SK-N-SH (cell line): Measurements from ENCODE around the gene SGCE.

Experiments
- CTCF ChIP-seq: fragments of 200-600 bp; sonication (generic); IDR thresholded peaks from 2 replicates; pipeline ENCODE4 v1.6.1; 2017; ENCODE audit warnings: antibody characterized with exemption, mild to moderate bottlenecking, moderate library complexity
- EP300 ChIP-seq, 2 experiments: IDR thresholded peaks; 2 replicates each; pipeline versions ENCODE4 v1.4.0 to v1.6.1; 2012; ENCODE audit warnings: borderline replicate concordance in 1 of 2, low read depth in 1 of 2, low read length in 1 of 2
- FOXJ3 ChIP-seq: sonication (generic); formaldehyde crosslinking; IDR thresholded peaks from 2 replicates; pipeline ENCODE4 v1.5.1; 2020; ENCODE audit warnings: mild to moderate bottlenecking, missing genetic modification reagents
- GABPA ChIP-seq: IDR thresholded peaks from 2 replicates; pipeline ENCODE4 v1.4.0; 2012; ENCODE audit warnings: low read depth, mild to moderate bottlenecking
- NRF1 ChIP-seq: IDR thresholded peaks from 2 replicates; pipeline ENCODE4 v1.6.1; 2012; ENCODE audit warnings: low read depth, mild to moderate bottlenecking, low read length
- PBX3 ChIP-seq: IDR thresholded peaks from 2 replicates; pipeline ENCODE4; 2012
- POLR2AphosphoS5 ChIP-seq: IDR thresholded peaks from 2 replicates; pipeline ENCODE4 v1.6.1; 2012; ENCODE audit warnings: low read depth, low read length
- REST ChIP-seq: IDR thresholded peaks from 2 replicates; pipeline ENCODE4 v1.6.1; 2012; ENCODE audit warnings: mild to moderate bottlenecking, low read depth, low read length, moderate library complexity
- SMC3 ChIP-seq: IDR thresholded peaks from 2 replicates; pipeline ENCODE4 v1.6.1; 2012; ENCODE audit warnings: low read depth, low read length, improper control_type of control experiment
- TCF12 ChIP-seq: IDR thresholded peaks from 2 replicates; pipeline ENCODE4 v1.4.0; 2012
- TEAD4 ChIP-seq: IDR thresholded peaks from 2 replicates; pipeline ENCODE4 v1.4.0; 2012; ENCODE audit warnings: mild to moderate bottlenecking, borderline replicate concordance; ENCODE audit not compliant: insufficient read depth
- YY1 ChIP-seq: IDR thresholded peaks from 2 replicates; pipeline ENCODE4 v1.4.0; 2012; ENCODE audit warnings: low read depth, mild to moderate bottlenecking
- TF ChIP-seq, protein P1 (sequence below): fragments of 150-350 bp; IDR thresholded peaks from 2 replicates; pipeline ENCODE4 v1.6.1; 2017; ENCODE audit warnings: antibody characterized with exemption, low read length, low read depth, borderline replicate concordance
- TF ChIP-seq, protein P2 (sequence below): IDR thresholded peaks from 2 replicates; pipeline ENCODE4 v1.4.0; 2012; ENCODE audit warnings: low read depth, borderline replicate concordance

DNA sequence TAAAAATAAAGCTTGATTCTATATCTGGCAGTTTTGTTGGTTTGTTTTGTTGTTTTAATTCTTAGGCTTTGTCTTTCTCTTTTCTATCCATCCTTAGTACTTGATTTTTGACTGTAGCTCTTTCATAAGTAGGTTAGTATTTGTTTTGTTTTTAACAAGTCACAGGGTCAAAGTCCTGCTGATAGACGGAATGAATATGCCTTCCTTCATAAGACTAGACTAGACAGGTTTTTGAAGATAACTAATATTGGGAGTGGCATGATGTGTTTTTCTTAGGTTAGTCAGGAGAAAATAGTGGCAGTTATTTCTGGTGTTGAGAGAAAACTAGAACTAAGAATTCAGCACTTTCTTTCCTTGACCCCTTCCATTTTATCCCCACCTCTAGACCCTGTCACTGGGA, 96.0 kb downstream of the SGCE start:
- TF ChIP-seq CTCF (no peak), FOXJ3 (CRISPR knock-in tag) (no peak), POLR2AphosphoS5 (no peak), SMC3 (no peak), EP300 (IDR thresholded peaks at IDR 0.05; ENCODE audit: borderline replicate concordance in 1 of 2, low read depth in 1 of 2, low read length in 1 of 2) (no peak), PBX3 (no peak), NRF1 (no peak), GABPA (no peak), REST (no peak), YY1 (no peak), TCF12 (no peak), TEAD4 (no peak)
- TF ChIP-seq, protein P1, sequence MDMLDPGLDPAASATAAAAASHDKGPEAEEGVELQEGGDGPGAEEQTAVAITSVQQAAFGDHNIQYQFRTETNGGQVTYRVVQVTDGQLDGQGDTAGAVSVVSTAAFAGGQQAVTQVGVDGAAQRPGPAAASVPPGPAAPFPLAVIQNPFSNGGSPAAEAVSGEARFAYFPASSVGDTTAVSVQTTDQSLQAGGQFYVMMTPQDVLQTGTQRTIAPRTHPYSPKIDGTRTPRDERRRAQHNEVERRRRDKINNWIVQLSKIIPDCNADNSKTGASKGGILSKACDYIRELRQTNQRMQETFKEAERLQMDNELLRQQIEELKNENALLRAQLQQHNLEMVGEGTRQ, result no peak
- TF ChIP-seq, protein P2, sequence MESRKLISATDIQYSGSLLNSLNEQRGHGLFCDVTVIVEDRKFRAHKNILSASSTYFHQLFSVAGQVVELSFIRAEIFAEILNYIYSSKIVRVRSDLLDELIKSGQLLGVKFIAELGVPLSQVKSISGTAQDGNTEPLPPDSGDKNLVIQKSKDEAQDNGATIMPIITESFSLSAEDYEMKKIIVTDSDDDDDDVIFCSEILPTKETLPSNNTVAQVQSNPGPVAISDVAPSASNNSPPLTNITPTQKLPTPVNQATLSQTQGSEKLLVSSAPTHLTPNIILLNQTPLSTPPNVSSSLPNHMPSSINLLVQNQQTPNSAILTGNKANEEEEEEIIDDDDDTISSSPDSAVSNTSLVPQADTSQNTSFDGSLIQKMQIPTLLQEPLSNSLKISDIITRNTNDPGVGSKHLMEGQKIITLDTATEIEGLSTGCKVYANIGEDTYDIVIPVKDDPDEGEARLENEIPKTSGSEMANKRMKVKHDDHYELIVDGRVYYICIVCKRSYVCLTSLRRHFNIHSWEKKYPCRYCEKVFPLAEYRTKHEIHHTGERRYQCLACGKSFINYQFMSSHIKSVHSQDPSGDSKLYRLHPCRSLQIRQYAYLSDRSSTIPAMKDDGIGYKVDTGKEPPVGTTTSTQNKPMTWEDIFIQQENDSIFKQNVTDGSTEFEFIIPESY, result no peak
